ENCODE results near the gene WWOX. TPM values are rescaled to one million over a fixed set of nuclear protein-coding genes. Genes with fewer than 3 reads are reported as not detected.

WWOX gene
- total and polyA plus RNA-seq, 4 experiments from 2014 or later = 10.4 to 23.1 (median 17.5) TPM

- Histone ChIP-seq H3K9me3 (ENCODE audit: control insufficient read depth in 1 of 2, low read length in 2 of 2) (no peaks in the 10 kb centered on the region), H3K36me3 (ENCODE audit: insufficient read depth, low read length) (no peaks in the 10 kb centered on the region), H3K27me3 (ENCODE audit: insufficient read depth, low read length) (no peaks in the 10 kb centered on the region), H3K27ac (ENCODE audit: low read depth, low read length) (no peak overlapping the region), H3K4me1 (ENCODE audit: insufficient read depth, low read length) (no peaks in the 10 kb centered on the region), H3K4me3 (ENCODE audit: low read length in 2 of 2) (no peak overlapping the region)
- Mint-ChIP-seq H3K4me3 (no peak overlapping the region), H3K9me3 (peaks cover 0 to 1% (median 0%) of the 10 kb centered on the region in 8 donors), H3K36me3 (peaks cover 0 to 11% of the 10 kb centered on the region in 2 donors), H3K4me1 (no peaks in the 10 kb centered on the region), H3K27me3 (no peaks in the 10 kb centered on the region), H3K27ac (no peak overlapping the region)
- POLR2A ChIA-PET (ENCODE audit: partially characterized antibody) = no interaction called here
- no peak for DNase-seq
- CTCF ChIA-PET (ENCODE audit: partially characterized antibody) = no interaction called here
- intact Hi-C loops (cut with micrococcal nuclease) = no loop called here
These were observed 249.4 kb downstream of the WWOX start for GRCh38 chr16:78348886-78349285.

- DNase-seq = no peak
- Mint-ChIP-seq H3K9me3 (peaks cover 0 to 3% (median 0%) of the 10 kb centered on the region in 8 donors), H3K27me3 (no peaks in the 10 kb centered on the region), H3K4me1 (no peaks in the 10 kb centered on the region), H3K36me3 (peaks cover 0 to 3% of the 10 kb centered on the region in 2 donors), H3K4me3 (no peak overlapping the region), H3K27ac (no peak overlapping the region)
- no peak overlapping the region for H3K27ac ChIP-seq (ENCODE audit: low read depth, low read length)
- H3K9me3 ChIP-seq (ENCODE audit: control insufficient read depth in 1 of 2, low read length in 2 of 2) = no peaks in the 10 kb centered on the region
- no peaks in the 10 kb centered on the region for H3K36me3 ChIP-seq (ENCODE audit: insufficient read depth, low read length)
- ChIA-PET CTCF (ENCODE audit: partially characterized antibody) (no interaction called here), POLR2A (ENCODE audit: partially characterized antibody) (no interaction called here)
- no peak overlapping the region for H3K4me3 ChIP-seq (ENCODE audit: low read length in 2 of 2)
- intact Hi-C loops (cut with micrococcal nuclease) = no loop called here
- no peaks in the 10 kb centered on the region for H3K27me3 ChIP-seq (ENCODE audit: insufficient read depth, low read length)
- H3K4me1 ChIP-seq (ENCODE audit: insufficient read depth, low read length) = no peaks in the 10 kb centered on the region
These were observed 252.7 kb downstream of the WWOX start for GRCh38 chr16:78352184-78352583.

DNA sequence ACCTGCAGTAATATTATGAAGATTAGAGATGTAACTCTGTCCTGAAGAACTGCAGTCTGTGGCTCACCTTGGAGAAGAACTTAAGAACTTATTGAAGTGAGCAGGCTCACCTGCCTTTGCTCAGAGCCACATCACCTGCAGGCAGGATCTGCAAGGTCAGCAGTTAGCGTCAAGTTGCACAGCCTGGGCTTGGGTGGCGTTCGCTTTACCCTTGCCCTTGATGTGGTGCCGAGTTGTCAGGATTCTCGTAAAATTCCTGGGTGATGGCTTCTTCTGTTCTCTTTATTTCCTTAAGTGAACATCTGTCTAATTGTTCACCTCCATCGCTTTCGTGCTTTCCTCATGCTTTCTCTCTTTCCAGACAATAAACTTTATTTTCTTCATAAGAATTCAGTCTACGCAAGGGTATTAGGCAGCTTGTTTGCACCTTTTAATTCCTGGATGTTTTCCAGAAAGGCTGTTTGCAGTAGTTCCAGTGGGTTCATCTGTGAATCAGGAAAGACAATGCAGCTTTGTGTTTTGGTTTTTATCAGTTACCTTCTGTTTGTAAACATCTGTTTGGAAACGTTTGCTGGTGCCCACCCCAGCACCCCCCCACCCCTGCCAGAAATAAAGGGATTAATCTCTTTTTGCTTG, 254.3 kb downstream of the WWOX start:
- CTCF ChIA-PET (ENCODE audit: partially characterized antibody) = no interaction called here
- H3K4me3 Mint-ChIP-seq = no peak overlapping the region
- Histone ChIP-seq H3K4me1 (ENCODE audit: insufficient read depth, low read length) (no peaks in the 10 kb centered on the region), H3K27ac (ENCODE audit: low read depth, low read length) (no peak overlapping the region), H3K27me3 (ENCODE audit: insufficient read depth, low read length) (no peaks in the 10 kb centered on the region), H3K4me3 (ENCODE audit: low read length in 2 of 2) (no peak overlapping the region), H3K36me3 (ENCODE audit: insufficient read depth, low read length) (no peaks in the 10 kb centered on the region), H3K9me3 (ENCODE audit: control insufficient read depth in 1 of 2, low read length in 2 of 2) (no peaks in the 10 kb centered on the region)
- H3K9me3 Mint-ChIP-seq = peaks cover 0 to 3% (median 0%) of the 10 kb centered on the region in 8 donors
- no peak for DNase-seq
- H3K27me3 Mint-ChIP-seq = no peaks in the 10 kb centered on the region
- H3K36me3 Mint-ChIP-seq = no peaks in the 10 kb centered on the region
- no peak overlapping the region for H3K27ac Mint-ChIP-seq
- POLR2A ChIA-PET (ENCODE audit: partially characterized antibody) = no interaction called here
- H3K4me1 Mint-ChIP-seq = no peaks in the 10 kb centered on the region
- intact Hi-C loops (cut with micrococcal nuclease) = no loop called here

- no peak for DNase-seq
- peaks cover 0 to 3% (median 0%) of the 10 kb centered on the region in 4 donors for H3K4me1 Mint-ChIP-seq
- H3K27me3 Mint-ChIP-seq = no peaks in the 10 kb centered on the region
- ChIA-PET CTCF (ENCODE audit: partially characterized antibody) (no interaction called here), POLR2A (ENCODE audit: partially characterized antibody) (no interaction called here)
- H3K4me3 Mint-ChIP-seq = no peak overlapping the region
- intact Hi-C loops (cut with micrococcal nuclease) = no loop called here
- Histone ChIP-seq H3K4me3 (ENCODE audit: low read length in 2 of 2) (no peak overlapping the region), H3K4me1 (ENCODE audit: insufficient read depth, low read length) (no peaks in the 10 kb centered on the region), H3K36me3 (ENCODE audit: insufficient read depth, low read length) (no peaks in the 10 kb centered on the region), H3K27me3 (ENCODE audit: insufficient read depth, low read length) (no peaks in the 10 kb centered on the region), H3K9me3 (ENCODE audit: control insufficient read depth in 1 of 2, low read length in 2 of 2) (no peaks in the 10 kb centered on the region), H3K27ac (ENCODE audit: low read depth, low read length) (no peak overlapping the region)
- H3K27ac Mint-ChIP-seq = no peak overlapping the region
- H3K36me3 Mint-ChIP-seq = no peaks in the 10 kb centered on the region
- H3K9me3 Mint-ChIP-seq = no peaks in the 10 kb centered on the region
These were observed 263.2 kb downstream of the WWOX start for GRCh38 chr16:78362524-78363135.

DNA sequence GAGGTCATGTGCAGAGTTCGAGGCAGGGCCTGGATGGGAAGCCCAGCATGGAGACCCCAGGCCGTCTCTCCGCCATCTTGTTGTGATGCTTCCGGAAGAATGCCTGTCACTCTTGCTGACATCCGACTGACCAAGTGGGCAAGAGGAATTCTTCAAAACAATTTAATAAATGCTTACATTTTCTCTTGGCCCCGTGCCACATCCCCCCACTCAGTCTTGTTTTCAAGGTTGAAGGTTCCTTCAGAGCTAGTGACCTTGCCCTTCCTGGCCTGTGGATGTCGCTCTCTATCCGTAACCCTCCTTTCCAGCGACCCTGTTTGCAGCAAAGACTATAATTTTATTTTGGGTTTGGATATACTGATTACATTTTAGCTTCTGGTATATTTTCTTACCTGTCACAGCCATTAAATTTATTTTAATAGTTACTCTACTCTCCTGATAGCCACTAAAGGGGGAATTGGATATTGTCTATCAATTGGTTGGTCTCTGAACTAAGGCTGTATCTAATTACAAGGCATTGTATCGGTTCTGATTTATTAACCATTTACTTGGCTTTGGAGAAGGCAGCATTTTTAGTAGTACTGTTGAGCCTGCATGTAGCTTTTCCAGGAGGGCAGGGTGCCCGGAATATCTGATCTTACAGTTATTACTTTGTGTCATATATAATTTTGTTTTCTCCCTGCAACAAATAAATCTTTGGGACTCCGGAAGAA, 264.5 kb downstream of the WWOX start:
- no peak for DNase-seq
- Mint-ChIP-seq H3K36me3 (peaks cover 0 to 1% of the 10 kb centered on the region in 2 donors), H3K27me3 (no peaks in the 10 kb centered on the region), H3K27ac (no peak overlapping the region), H3K4me1 (peaks cover 0 to 5% (median 0%) of the 10 kb centered on the region in 4 donors), H3K9me3 (peaks cover 0 to under 1% (median 0%) of the 10 kb centered on the region in 8 donors), H3K4me3 (no peak overlapping the region)
- intact Hi-C loops (cut with micrococcal nuclease) = no loop called here
- Histone ChIP-seq H3K9me3 (ENCODE audit: control insufficient read depth in 1 of 2, low read length in 2 of 2) (no peaks in the 10 kb centered on the region), H3K27ac (ENCODE audit: low read depth, low read length) (no peak overlapping the region), H3K4me1 (ENCODE audit: insufficient read depth, low read length) (no peaks in the 10 kb centered on the region), H3K27me3 (ENCODE audit: insufficient read depth, low read length) (no peaks in the 10 kb centered on the region), H3K36me3 (ENCODE audit: insufficient read depth, low read length) (no peaks in the 10 kb centered on the region), H3K4me3 (ENCODE audit: low read length in 2 of 2) (no peak overlapping the region)
- ChIA-PET CTCF (ENCODE audit: partially characterized antibody) (no interaction called here), POLR2A (ENCODE audit: partially characterized antibody) (no interaction called here)

DNA sequence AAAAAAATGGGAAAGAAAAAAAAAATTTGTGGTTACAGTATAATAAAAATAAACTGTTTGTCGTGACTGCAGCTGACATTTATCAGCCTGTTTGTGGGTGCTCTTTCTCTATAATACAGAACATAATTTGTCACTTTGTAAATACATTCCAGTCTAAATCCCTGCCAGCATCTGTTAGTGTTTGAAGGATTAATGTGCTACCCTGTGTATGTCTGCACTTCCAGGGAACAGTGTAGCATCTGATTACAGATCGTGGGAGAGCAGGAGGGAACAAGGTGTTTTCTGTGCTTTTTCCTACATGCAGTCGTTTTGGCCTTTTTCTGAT, 265.1 kb downstream of the WWOX start:
- Mint-ChIP-seq H3K4me1 (peaks cover 0 to 5% (median 0%) of the 10 kb centered on the region in 4 donors), H3K27me3 (no peaks in the 10 kb centered on the region), H3K27ac (no peak overlapping the region), H3K9me3 (peaks cover 0 to 5% (median 0%) of the 10 kb centered on the region in 8 donors), H3K4me3 (no peak overlapping the region), H3K36me3 (peaks cover 0 to 6% of the 10 kb centered on the region in 2 donors)
- H3K4me3 ChIP-seq (ENCODE audit: low read length in 2 of 2) = no peak overlapping the region
- DNase-seq = no peak
- ChIA-PET CTCF (ENCODE audit: partially characterized antibody) (no interaction called here), POLR2A (ENCODE audit: partially characterized antibody) (no interaction called here)
- no peaks in the 10 kb centered on the region for H3K36me3 ChIP-seq (ENCODE audit: insufficient read depth, low read length)
- H3K4me1 ChIP-seq (ENCODE audit: insufficient read depth, low read length) = no peaks in the 10 kb centered on the region
- intact Hi-C loops (cut with micrococcal nuclease) = no loop called here
- no peaks in the 10 kb centered on the region for H3K9me3 ChIP-seq (ENCODE audit: control insufficient read depth in 1 of 2, low read length in 2 of 2)
- no peaks in the 10 kb centered on the region for H3K27me3 ChIP-seq (ENCODE audit: insufficient read depth, low read length)
- H3K27ac ChIP-seq (ENCODE audit: low read depth, low read length) = no peak overlapping the region

DNA sequence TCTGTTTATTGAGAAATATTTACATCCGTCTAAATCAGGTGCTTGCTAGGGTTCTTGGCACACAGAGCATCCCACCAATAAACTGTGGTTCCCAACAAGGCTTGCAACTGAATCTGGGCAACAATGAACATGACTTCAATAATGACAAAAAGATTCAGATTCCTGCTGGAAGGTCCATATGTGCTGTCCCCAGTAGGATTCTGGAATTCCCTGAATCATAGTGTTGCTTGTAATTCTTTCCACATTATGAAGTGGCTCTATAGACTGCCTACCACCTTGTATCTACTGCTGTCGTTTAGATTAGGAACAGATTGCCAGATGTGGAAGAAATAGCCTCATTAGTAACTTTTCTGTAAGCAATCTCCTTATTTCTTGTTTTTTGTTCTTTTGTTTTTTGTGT, 265.9 kb downstream of the WWOX start:
- Histone ChIP-seq H3K4me1 (ENCODE audit: insufficient read depth, low read length) (no peaks in the 10 kb centered on the region), H3K27me3 (ENCODE audit: insufficient read depth, low read length) (no peaks in the 10 kb centered on the region), H3K9me3 (ENCODE audit: control insufficient read depth in 1 of 2, low read length in 2 of 2) (no peaks in the 10 kb centered on the region), H3K27ac (ENCODE audit: low read depth, low read length) (no peak overlapping the region), H3K4me3 (ENCODE audit: low read length in 2 of 2) (no peak overlapping the region), H3K36me3 (ENCODE audit: insufficient read depth, low read length) (no peaks in the 10 kb centered on the region)
- peaks cover 0 to 10% (median 2%) of the 10 kb centered on the region in 8 donors for H3K9me3 Mint-ChIP-seq
- ChIA-PET CTCF (ENCODE audit: partially characterized antibody) (no interaction called here), POLR2A (ENCODE audit: partially characterized antibody) (no interaction called here)
- H3K4me3 Mint-ChIP-seq = no peak overlapping the region
- peaks cover 0 to 6% of the 10 kb centered on the region in 2 donors for H3K36me3 Mint-ChIP-seq
- DNase-seq = no peak
- H3K4me1 Mint-ChIP-seq = peaks cover 0 to 5% (median 0%) of the 10 kb centered on the region in 4 donors
- no peaks in the 10 kb centered on the region for H3K27me3 Mint-ChIP-seq
- intact Hi-C loops (cut with micrococcal nuclease) = no loop called here
- no peak overlapping the region for H3K27ac Mint-ChIP-seq
